Astrocyte of the cerebellum (primary cell): Measurements from ENCODE around the gene LAMB4.

ENCODE experiments used
- DNase-seq: peaks from one replicate; pipeline ENCODE4 v3.0.0-alpha.2; 2011; ENCODE audit warnings: low read depth
- H3K4me3 ChIP-seq: 2 replicates; pipeline ENCODE4 v1.5.1; 2011; ENCODE audit warnings: mild to moderate bottlenecking, low read depth, low read length, moderate library complexity
- in situ Hi-C: cut with HindIII; loops from 2 replicates; pipeline ENCODE4 v1.10.0; 2017; ENCODE audit warnings: low sequenced_read_pairs
- TF ChIP-seq, protein P1 (sequence below): IDR thresholded peaks from 2 replicates; pipeline ENCODE4 v1.5.1; 2012; ENCODE audit warnings: low read length, low read depth, moderate library complexity, mild to moderate bottlenecking; ENCODE audit errors: missing control alignments

The LAMB4 gene

DNA sequence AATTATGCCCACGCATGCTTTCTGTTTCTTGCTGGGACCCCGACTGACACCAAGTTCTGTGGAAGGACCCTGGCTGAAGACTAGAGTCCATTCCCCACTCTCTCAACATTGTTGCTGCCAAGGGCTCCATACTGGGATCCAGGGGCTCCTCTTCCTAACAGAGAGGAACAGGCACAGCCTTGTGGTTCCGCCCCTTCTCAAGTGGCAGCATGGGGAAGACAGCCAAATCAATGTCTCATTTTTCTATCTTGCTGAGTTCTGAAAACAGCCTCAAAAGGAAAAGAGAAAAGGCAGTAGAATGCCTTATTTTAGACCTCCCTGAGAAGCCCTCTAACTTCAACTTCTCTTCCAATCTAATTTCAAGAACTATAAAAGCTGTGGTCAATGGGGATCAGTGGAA lies 103.5 kb downstream of the LAMB4 start:
- H3K4me3 ChIP-seq, result no peak overlapping the region
- TF ChIP-seq, protein P1, sequence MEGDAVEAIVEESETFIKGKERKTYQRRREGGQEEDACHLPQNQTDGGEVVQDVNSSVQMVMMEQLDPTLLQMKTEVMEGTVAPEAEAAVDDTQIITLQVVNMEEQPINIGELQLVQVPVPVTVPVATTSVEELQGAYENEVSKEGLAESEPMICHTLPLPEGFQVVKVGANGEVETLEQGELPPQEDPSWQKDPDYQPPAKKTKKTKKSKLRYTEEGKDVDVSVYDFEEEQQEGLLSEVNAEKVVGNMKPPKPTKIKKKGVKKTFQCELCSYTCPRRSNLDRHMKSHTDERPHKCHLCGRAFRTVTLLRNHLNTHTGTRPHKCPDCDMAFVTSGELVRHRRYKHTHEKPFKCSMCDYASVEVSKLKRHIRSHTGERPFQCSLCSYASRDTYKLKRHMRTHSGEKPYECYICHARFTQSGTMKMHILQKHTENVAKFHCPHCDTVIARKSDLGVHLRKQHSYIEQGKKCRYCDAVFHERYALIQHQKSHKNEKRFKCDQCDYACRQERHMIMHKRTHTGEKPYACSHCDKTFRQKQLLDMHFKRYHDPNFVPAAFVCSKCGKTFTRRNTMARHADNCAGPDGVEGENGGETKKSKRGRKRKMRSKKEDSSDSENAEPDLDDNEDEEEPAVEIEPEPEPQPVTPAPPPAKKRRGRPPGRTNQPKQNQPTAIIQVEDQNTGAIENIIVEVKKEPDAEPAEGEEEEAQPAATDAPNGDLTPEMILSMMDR, result no peak
- in situ Hi-C loops, result no loop called here
- no peak for DNase-seq

DNA sequence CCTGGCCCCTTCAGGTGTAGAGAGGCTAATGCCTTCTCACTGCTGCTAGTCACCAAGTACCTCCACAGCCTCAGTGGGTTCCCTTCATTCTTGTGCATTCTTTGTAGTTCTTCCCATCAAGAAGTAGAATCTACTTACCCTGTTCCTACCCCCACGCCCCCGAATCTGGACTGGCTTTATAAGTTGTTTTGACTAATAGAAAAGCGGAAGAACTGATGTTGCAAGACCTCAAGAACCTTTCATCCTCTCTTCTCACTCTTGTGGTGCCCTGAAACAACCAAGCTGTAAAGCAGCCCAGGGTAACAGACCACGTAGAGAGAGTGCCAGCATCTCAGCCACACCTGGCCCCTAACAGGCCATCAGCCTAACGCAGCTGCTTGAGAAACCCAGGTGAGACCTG lies 104.0 kb downstream of the LAMB4 start:
- H3K4me3 ChIP-seq, result no peak overlapping the region
- TF ChIP-seq, protein P1, result no peak
- in situ Hi-C loops, result no loop called here
- DNase-seq, result no peak

DNA sequence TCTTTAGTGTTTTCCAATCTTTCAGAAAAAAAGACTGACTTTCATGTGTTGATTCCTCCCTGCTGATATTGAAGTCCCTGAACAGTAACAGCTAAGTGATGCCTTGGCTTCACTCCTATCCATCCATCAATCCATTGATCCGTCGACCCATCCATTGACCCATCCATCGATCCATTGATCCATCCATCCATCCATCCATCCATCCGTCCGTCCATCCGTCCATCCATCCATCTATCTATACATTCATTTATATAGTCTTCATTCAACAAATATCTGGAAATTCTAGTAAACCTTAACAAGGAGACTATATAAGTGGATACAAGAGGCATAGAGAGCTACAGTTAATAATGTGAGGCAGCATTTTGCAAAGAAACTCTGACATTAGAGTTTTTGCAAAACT lies 105.6 kb downstream of the LAMB4 start:
- TF ChIP-seq, protein P1, result no peak
- H3K4me3 ChIP-seq, result no peak overlapping the region
- in situ Hi-C loops, result no loop called here
- DNase-seq, result no peak

DNA sequence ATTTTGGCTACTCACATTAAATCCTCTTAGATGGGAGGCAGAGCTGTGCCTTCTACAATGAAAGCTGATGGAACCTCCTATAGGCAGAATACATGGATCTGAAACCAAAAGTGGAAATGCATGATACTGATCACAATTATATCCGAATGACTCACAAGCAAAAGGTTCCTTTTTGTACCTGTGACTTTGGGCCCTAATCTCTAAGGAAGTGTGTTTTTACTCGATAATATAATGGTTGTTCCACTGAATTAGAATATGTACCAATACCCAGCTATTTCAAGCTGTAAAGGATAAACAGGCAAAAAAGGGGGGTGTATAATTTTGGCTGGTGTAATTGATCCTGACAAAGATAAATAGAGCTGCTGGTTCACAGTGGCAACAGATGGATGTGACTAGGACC lies 109.6 kb downstream of the LAMB4 start:
- in situ Hi-C loops, result no loop called here
- H3K4me3 ChIP-seq, result no peak overlapping the region
- TF ChIP-seq, protein P1, result no peak
- DNase-seq, result no peak

DNA sequence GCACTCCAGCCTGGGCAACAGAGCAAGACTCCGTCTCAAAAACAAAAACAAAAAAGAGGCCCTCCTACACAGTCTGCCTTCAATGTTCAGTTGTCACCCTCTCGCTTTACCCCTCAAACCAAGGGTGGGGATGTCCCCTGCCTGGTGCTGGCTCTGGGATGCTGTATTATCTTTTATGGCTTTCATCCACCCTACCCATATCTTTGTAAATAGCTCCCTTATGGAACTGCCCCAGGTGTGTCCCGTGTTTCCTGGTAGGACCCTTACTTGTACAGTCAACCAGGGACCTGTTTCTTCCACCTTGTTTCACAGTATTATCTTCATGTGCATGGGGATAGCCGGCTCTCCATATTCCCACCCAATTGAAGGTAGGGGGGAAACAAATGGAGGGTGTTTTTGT lies 111.5 kb downstream of the LAMB4 start:
- in situ Hi-C loops, result no loop called here
- H3K4me3 ChIP-seq, result no peak overlapping the region
- no peak for DNase-seq
- TF ChIP-seq, protein P1, result no peak

DNA sequence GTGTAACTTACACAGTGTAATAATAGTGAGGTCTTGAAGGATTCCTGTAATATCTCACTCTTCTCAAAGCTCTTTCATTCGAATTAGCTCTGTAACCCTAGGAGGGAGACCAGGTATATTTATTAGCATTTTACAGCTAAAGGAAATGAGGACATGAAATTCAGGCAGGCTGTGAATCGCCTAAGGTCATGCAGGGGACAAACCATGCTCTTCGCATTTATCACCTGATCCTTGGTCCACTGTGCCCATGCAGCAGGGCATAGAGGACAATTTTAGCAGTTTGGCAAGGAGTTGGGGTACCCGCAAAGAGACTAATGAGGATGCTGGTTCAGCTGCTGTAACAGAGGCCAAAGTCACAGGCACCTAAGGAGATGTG lies 112.4 kb downstream of the LAMB4 start:
- no peak for DNase-seq
- in situ Hi-C loops, result no loop called here
- TF ChIP-seq, protein P1, result no peak

More for the DNA sequence above, 112.4 kb downstream of the LAMB4 start:
- no peak overlapping the region for H3K4me3 ChIP-seq
